Upper lobe of left lung (tissue), 4 donors: ENCODE results near the gene UGCG.

Source experiments
- CTCF ChIP-seq, 6 experiments: fragments of 450-650 bp in 4 of 6; fragments of 200-600 bp in 2 of 6; sonication (generic) in 2 of 6; IDR thresholded peaks; one replicate each; pipeline ENCODE4 v1.5.1; 2016 to 2019; ENCODE audit warnings: antibody characterized with exemption in 6 of 6
- EP300 ChIP-seq, 4 donors: sonication (generic); formaldehyde crosslinking; IDR thresholded peaks; one replicate each; pipeline ENCODE4 v1.5.1; 2017; ENCODE audit warnings: antibody characterized with exemption in 4 of 4, control low read depth in 2 of 4
- POLR2A ChIP-seq, 4 donors: fragments of 450-650 bp; IDR thresholded peaks; one replicate each; pipeline ENCODE4 v1.5.1; 2016 to 2017; ENCODE audit warnings: antibody characterized with exemption in 4 of 4, mild to moderate bottlenecking in 2 of 4

GRCh38 chr9:111962021-111962420 is 65.4 kb downstream of the UGCG start:
- TF ChIP-seq CTCF (IDR thresholded peaks at IDR 0.05) (no peak), POLR2A (IDR thresholded peaks at IDR 0.05) (no peak), EP300 (IDR thresholded peaks at IDR 0.05) (no peak)
